K562 (cell line): ENCODE results near the gene ITGA3. TPM values are rescaled to one million over a fixed set of nuclear protein-coding genes. Genes with fewer than 3 reads are reported as not detected.

Experiments
- ATAC-seq: fragments of 200-7000 bp; cut with Tn5 transposase; 3 replicates; pipeline ENCODE4 v1.9.1; 2020; ENCODE audit warnings: moderate library complexity
- BruUV-seq: library from RNA; stranded (reverse); fragments of 400-500 nt; replicated peaks from 2 replicates; lab custom pipeline; 2021; lab: Mats Ljungman, UMichigan
- CTCF ChIA-PET: fragments of 300-600 bp; formaldehyde crosslinking; extraction: SDS; loops from one replicate; lab custom pipeline; 2021; ENCODE audit warnings: low intra/inter-chr PET ratio; lab: Yijun Ruan, JAX
- POLR2A ChIA-PET: fragments of 300-600, 350-650 bp; sonication (Branson Sonifier 250); formaldehyde crosslinking; extraction: SDS; loops from one replicate; lab custom pipeline; 2021; ENCODE audit warnings: antibody characterized with exemption, inconsistent platforms; lab: Yijun Ruan, JAX
- DNase-seq, 4 experiments: peaks; one replicate each; pipeline versions ENCODE4 v3.0.0 to v3.0.0-alpha.2; 2011 to 2018; ENCODE audit warnings: low spot score in 3 of 4, mixed read lengths in 3 of 4; ENCODE audit errors: extremely low read depth in 1 of 4
- FAIRE-seq: peaks from 2 replicates; lab custom pipeline; 2011; peaks lifted over from hg19 to GRCh38; lab: Jason Lieb, UNC
- H2AFZ ChIP-seq: 2 replicates; pipeline ENCODE4 v1.6.0; 2011; ENCODE audit warnings: low read depth, low read length, control low read depth, inconsistent platforms
- H3K27ac ChIP-seq: fragments of 200-600 bp; 3 replicates; pipeline ENCODE4 v1.8.0; 2011; ENCODE audit warnings: low read depth, mild to moderate bottlenecking, control low read depth, inconsistent platforms, low read length, moderate library complexity, mixed read lengths; ENCODE audit errors: extremely low read depth
- H3K27me3 ChIP-seq, 2 experiments: fragments of 300-600 bp in 1 of 2; 2 replicates in 1 of 2; 3 replicates in 1 of 2; pipeline versions ENCODE4 v1.6.0 to v1.8.0; 2011; ENCODE audit warnings: inconsistent platforms in 2 of 2, low read length in 2 of 2, mild to moderate bottlenecking in 1 of 2, mixed read lengths in 1 of 2, moderate library complexity in 1 of 2; ENCODE audit not compliant: control insufficient read depth in 2 of 2, insufficient read depth in 2 of 2
- H3K36me3 ChIP-seq: fragments of 300-600 bp; 3 replicates; pipeline ENCODE4 v1.8.0; 2011; ENCODE audit warnings: mild to moderate bottlenecking, low read length, inconsistent platforms; ENCODE audit not compliant: control insufficient read depth, insufficient read depth
- H3K4me1 ChIP-seq, 2 experiments: fragments of 200-600 bp in 1 of 2; replicated peaks in 1 of 2; 2 replicates in 1 of 2; 3 replicates in 1 of 2; pipeline versions ENCODE4 v1.5.1 to v1.8.0; 2011; ENCODE audit warnings: inconsistent platforms in 2 of 2, low read length in 2 of 2, mild to moderate bottlenecking in 1 of 2, mixed read lengths in 1 of 2, moderate library complexity in 1 of 2; ENCODE audit not compliant: control insufficient read depth in 2 of 2, insufficient read depth in 2 of 2
- H3K4me2 ChIP-seq: 2 replicates; pipeline ENCODE4 v1.6.1; 2011; ENCODE audit warnings: low read length, control low read depth, inconsistent platforms, mixed read lengths; ENCODE audit not compliant: insufficient read depth
- H3K4me3 ChIP-seq: fragments of 200-600 bp; sonication (generic), shearing (Covaris generic); 2 replicates; pipeline ENCODE4 v1.5.1; 2016; ENCODE audit warnings: control low read depth, inconsistent platforms
- H3K79me2 ChIP-seq: fragments of 200-600 bp; 3 replicates; pipeline ENCODE4 v1.8.0; 2011; ENCODE audit warnings: low read length, inconsistent platforms; ENCODE audit not compliant: control insufficient read depth, insufficient read depth
- H3K9ac ChIP-seq, 2 experiments: 2 replicates each; pipeline versions ENCODE4 v1.6.0 to v1.6.1; 2011; ENCODE audit warnings: low read depth in 2 of 2, low read length in 2 of 2, control low read depth in 1 of 2, inconsistent platforms in 1 of 2, mild to moderate bottlenecking in 1 of 2, mixed read lengths in 1 of 2; ENCODE audit not compliant: insufficient read depth in 1 of 2
- H3K9me1 ChIP-seq: one replicate; pipeline ENCODE4 v1.6.0; 2011; ENCODE audit warnings: inconsistent platforms, mild to moderate bottlenecking, low read length, moderate library complexity; ENCODE audit not compliant: control insufficient read depth, insufficient read depth
- H3K9me3 ChIP-seq: replicated peaks from 2 replicates; pipeline ENCODE4 v1.5.1; 2011; ENCODE audit warnings: low read depth, low read length, inconsistent platforms; ENCODE audit not compliant: control insufficient read depth, insufficient read depth
- H4K20me1 ChIP-seq: replicated peaks from 2 replicates; pipeline ENCODE4 v1.6.1; 2011; ENCODE audit warnings: low read length, inconsistent platforms, mixed read lengths; ENCODE audit not compliant: control insufficient read depth, insufficient read depth
- BRCA1 ChIP-seq, 2 experiments: fragments of 450-650 bp in 1 of 2; sonication (generic) in 1 of 2; formaldehyde crosslinking in 1 of 2; IDR thresholded peaks; 2 replicates each; pipeline versions ENCODE4 v1.5.0 to v1.6.1; 2017 to 2020; ENCODE audit warnings: mild to moderate bottlenecking in 1 of 2, missing genetic modification reagents in 1 of 2
- HDAC3 ChIP-seq: fragments of 450-650 bp; IDR thresholded peaks from 2 replicates; pipeline ENCODE4 v1.6.1; 2018; ENCODE audit warnings: borderline replicate concordance, mild to moderate bottlenecking, moderate library complexity; ENCODE audit not compliant: partially characterized antibody
- KDM1A ChIP-seq, 2 experiments: fragments of 450-650 bp; IDR thresholded peaks; 2 replicates each; pipeline ENCODE4 v1.6.1; 2016; ENCODE audit warnings: mild to moderate bottlenecking in 2 of 2
- KLF10 ChIP-seq: fragments of 250-450 bp; sonication (Bioruptor Pico); IDR thresholded peaks from 2 replicates; pipeline ENCODE4 v1.6.1; 2021; ENCODE audit warnings: matching md5 sums
- NFIX ChIP-seq: fragments of 250-450 bp; sonication (Bioruptor Pico); IDR thresholded peaks from 2 replicates; pipeline ENCODE4 v1.4.0; 2020; ENCODE audit warnings: low read depth, mild to moderate bottlenecking, moderate library complexity
- PTRF ChIP-seq: fragments of 450-650 bp; IDR thresholded peaks from 2 replicates; pipeline ENCODE4 v1.6.1; 2016; ENCODE audit warnings: mild to moderate bottlenecking, missing genetic modification characterization, missing compliant biosample characterization
- RBM17 ChIP-seq: fragments of 200-400 bp; formaldehyde crosslinking; IDR thresholded peaks from 2 replicates; pipeline ENCODE4 v1.6.1; 2017; ENCODE audit warnings: low read depth, mild to moderate bottlenecking, low read length, borderline replicate concordance
- ZFPM2 ChIP-seq: fragments of 250-450 bp; sonication (Bioruptor Pico); IDR thresholded peaks from 2 replicates; pipeline ENCODE4 v1.5.1; 2022; ENCODE audit warnings: mild to moderate bottlenecking
- ZNF717 ChIP-seq: fragments of 250-450 bp; sonication (Bioruptor Pico); IDR thresholded peaks from 2 replicates; pipeline ENCODE4 v1.5.0; 2021
- WGBS: fragments of 100-300 bp; shearing (Covaris generic); methylation state at CpG from one replicate; pipeline ENCODE4 v1.1.6; 2016; ENCODE audit warnings: low coverage, mixed read lengths; ENCODE audit not compliant: insufficient coverage; ENCODE audit errors: missing lambda C conversion rate; 5-methylcytosine and 5-hydroxymethylcytosine counted together
- in situ Hi-C: fragments of 300-500 bp; cut with MboI; formaldehyde crosslinking; loops from 4 replicates; pipeline ENCODE4 v1.15.0; 2018; ENCODE audit warnings: inconsistent platforms, mixed read lengths
- intact Hi-C: fragments of 100-400 bp; cut with micrococcal nuclease; formaldehyde crosslinking; loops from 2 replicates; pipeline ENCODE4 v1.14.2; 2022
- polyA plus RNA-seq, 8 experiments: library from polyadenylated mRNA; depleted of rRNA in 4 of 8; stranded (reverse) in 5 of 8; unstranded in 3 of 8; fragments of >200 nt; fragmentation: Nextera tagmentation in 2 of 8; fragmentation: Illumina TruSeq in 1 of 8; extraction: Ambion mirVana in 2 of 8; extraction: Trizol in 1 of 8; gene quantifications; 2 replicates each; pipeline versions ENCODE4 v1.2.1 to v1.2.3, GENCODE V29; 2011 to 2014; ENCODE audit warnings: inconsistent platforms in 1 of 8, missing spikeins in 1 of 8
- total RNA-seq, 7 experiments: library from RNA; depleted of rRNA in 6 of 7; stranded (reverse); fragments of >200 nt in 6 of 7; fragmentation: Illumina TruSeq in 2 of 7; extraction: Trizol in 2 of 7; gene quantifications; 2 replicates each; pipeline versions ENCODE4 v1.2.1 to v1.2.3, GENCODE V29; 2011 to 2021; ENCODE audit warnings: low replicate concordance in 1 of 7
- TF ChIP-seq, protein P1 (sequence below), 3 experiments: fragments of 200-800 bp in 1 of 3; fragments of 250-450 bp in 1 of 3; fragments of 450-650 bp in 1 of 3; sonication (Bioruptor Pico) in 1 of 3; sonication (Bioruptor generic) in 1 of 3; formaldehyde crosslinking in 1 of 3; IDR thresholded peaks; 2 replicates each; pipeline versions ENCODE4 v1.6.1 to v1.8.0; 2016 to 2022; ENCODE audit warnings: mild to moderate bottlenecking in 2 of 3, missing genetic modification characterization in 2 of 3, missing compliant biosample characterization in 1 of 3, moderate library complexity in 1 of 3
- TF ChIP-seq, protein P2 (sequence below): sonication (generic); formaldehyde crosslinking; IDR thresholded peaks from 2 replicates; pipeline ENCODE4 v1.8.1; 2023; ENCODE audit warnings: mild to moderate bottlenecking, missing genetic modification reagents
- TF ChIP-seq, protein P3 (sequence below): sonication (generic); formaldehyde crosslinking; IDR thresholded peaks from 2 replicates; pipeline ENCODE4 v1.8.1; 2022; ENCODE audit warnings: missing genetic modification reagents
- TF ChIP-seq, protein P4 (sequence below): sonication (generic); IDR thresholded peaks from 2 replicates; pipeline ENCODE4 v1.6.1; 2016

Gene ITGA3
- total and polyA plus RNA-seq, 9 of the 15 experiments (the other 6 are each of a cell fraction or from before 2014, with no cell fraction given), result 0.03 to 0.75 (median 0.14) TPM; not detected in 2

DNA sequence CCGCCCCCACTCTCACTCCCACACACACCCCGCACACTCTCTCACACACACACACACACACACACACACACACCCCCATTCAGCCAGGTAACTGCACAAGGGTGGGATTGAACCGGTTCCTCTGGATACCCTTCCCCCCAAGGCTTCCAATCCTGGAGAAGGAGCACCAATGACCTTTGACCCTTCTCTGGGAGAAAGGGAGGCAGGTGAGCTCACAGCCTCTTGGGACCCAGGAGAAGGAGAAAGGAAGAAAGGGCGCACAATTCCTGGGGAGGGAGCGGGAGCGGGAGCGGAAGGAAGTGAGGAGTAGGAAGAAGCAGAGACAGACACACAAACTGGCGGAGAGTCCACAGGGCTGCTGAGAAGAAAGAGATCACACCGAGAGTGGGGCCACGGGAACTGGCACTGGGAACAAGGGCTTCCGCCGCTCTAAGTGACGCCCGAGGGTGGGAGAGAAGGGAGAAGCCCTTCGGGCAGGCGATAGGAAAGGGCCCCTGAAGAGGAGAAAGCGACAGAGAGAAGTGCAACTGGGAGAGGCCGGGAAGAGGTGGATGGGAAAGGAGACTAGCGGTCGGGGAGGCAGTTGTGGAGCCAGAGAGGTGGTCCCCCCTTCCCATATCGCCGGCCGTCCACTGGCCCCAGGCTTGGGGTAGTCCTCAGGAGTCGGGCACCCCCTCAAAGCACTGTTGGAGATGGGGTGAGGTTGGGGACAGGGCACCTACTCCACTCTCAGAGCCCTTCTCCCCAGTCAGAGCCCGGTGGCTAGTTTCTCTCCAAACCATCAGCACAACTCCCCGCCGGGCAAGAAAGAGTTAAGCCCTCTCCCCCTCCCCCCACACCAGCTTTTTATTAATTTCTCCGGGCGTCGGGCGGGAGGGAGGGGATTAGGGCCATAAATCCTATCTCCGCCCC, 72.8 kb downstream of the ITGA3 start:
- WGBS, result 72% methylated on average over 19 of the region's 32 CpGs
- H3K4me2 ChIP-seq, result no peak overlapping the region
- DNase-seq (no peak), ATAC-seq (no peak), FAIRE-seq (no peak)
- peaks cover 8 to 21% of the 10 kb centered on the region in 2 experiments for H3K4me1 ChIP-seq
- POLR2A ChIA-PET, result no interaction called here
- H3K9me1 ChIP-seq, result no peaks in the 10 kb centered on the region
- no peaks in the 10 kb centered on the region for H3K79me2 ChIP-seq
- in situ Hi-C loops (no loop called here), intact Hi-C loops (no loop called here)
- H3K9me3 ChIP-seq, result peaks cover 4% of the 10 kb centered on the region; the same call in 1 of the 2 replicates
- BruUV-seq, result no TSS peak
- peaks cover 10% of the 10 kb centered on the region; the same call in 1 of the 2 replicates for H4K20me1 ChIP-seq
- no peaks in the 10 kb centered on the region for H3K36me3 ChIP-seq
- H3K27me3 ChIP-seq, result peaks cover 2 to 20% of the 10 kb centered on the region in 2 experiments; a peak in 3 of 5 replicates
- H3K9ac ChIP-seq, result no peak overlapping the region
- H3K27ac ChIP-seq, result no peak overlapping the region
- CTCF ChIA-PET, result no interaction called here
- no peak overlapping the region for H2AFZ ChIP-seq
- no peak overlapping the region for H3K4me3 ChIP-seq
- TF ChIP-seq, protein P1, sequence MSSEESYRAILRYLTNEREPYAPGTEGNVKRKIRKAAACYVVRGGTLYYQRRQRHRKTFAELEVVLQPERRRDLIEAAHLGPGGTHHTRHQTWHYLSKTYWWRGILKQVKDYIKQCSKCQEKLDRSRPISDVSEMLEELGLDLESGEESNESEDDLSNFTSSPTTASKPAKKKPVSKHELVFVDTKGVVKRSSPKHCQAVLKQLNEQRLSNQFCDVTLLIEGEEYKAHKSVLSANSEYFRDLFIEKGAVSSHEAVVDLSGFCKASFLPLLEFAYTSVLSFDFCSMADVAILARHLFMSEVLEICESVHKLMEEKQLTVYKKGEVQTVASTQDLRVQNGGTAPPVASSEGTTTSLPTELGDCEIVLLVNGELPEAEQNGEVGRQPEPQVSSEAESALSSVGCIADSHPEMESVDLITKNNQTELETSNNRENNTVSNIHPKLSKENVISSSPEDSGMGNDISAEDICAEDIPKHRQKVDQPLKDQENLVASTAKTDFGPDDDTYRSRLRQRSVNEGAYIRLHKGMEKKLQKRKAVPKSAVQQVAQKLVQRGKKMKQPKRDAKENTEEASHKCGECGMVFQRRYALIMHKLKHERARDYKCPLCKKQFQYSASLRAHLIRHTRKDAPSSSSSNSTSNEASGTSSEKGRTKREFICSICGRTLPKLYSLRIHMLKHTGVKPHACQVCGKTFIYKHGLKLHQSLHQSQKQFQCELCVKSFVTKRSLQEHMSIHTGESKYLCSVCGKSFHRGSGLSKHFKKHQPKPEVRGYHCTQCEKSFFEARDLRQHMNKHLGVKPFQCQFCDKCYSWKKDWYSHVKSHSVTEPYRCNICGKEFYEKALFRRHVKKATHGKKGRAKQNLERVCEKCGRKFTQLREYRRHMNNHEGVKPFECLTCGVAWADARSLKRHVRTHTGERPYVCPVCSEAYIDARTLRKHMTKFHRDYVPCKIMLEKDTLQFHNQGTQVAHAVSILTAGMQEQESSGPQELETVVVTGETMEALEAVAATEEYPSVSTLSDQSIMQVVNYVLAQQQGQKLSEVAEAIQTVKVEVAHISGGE (CRISPR knock-in tag; IDR thresholded peaks at IDR 0.05), result no peak
- TF ChIP-seq KLF10 (CRISPR knock-in tag) (no peak), BRCA1 (IDR thresholded peaks at IDR 0.05) (no peak), BRCA1 (CRISPR knock-in tag; IDR thresholded peaks at IDR 0.05) (no peak), NFIX (CRISPR knock-in tag) (no peak), RBM17 (no peak), ZFPM2 (no peak), ZNF717 (CRISPR knock-in tag) (no peak), KDM1A (IDR thresholded peaks at IDR 0.05) (peak in 1 of 2 experiments; percentile 32; a peak in 1 of 4 replicates), PTRF (tag) (no peak), HDAC3 (no peak)
- TF ChIP-seq, protein P2, sequence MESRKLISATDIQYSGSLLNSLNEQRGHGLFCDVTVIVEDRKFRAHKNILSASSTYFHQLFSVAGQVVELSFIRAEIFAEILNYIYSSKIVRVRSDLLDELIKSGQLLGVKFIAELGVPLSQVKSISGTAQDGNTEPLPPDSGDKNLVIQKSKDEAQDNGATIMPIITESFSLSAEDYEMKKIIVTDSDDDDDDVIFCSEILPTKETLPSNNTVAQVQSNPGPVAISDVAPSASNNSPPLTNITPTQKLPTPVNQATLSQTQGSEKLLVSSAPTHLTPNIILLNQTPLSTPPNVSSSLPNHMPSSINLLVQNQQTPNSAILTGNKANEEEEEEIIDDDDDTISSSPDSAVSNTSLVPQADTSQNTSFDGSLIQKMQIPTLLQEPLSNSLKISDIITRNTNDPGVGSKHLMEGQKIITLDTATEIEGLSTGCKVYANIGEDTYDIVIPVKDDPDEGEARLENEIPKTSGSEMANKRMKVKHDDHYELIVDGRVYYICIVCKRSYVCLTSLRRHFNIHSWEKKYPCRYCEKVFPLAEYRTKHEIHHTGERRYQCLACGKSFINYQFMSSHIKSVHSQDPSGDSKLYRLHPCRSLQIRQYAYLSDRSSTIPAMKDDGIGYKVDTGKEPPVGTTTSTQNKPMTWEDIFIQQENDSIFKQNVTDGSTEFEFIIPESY (CRISPR knock-in tag), result peak; percentile 59; the same call in 1 of the 2 replicates
- TF ChIP-seq, protein P3, sequence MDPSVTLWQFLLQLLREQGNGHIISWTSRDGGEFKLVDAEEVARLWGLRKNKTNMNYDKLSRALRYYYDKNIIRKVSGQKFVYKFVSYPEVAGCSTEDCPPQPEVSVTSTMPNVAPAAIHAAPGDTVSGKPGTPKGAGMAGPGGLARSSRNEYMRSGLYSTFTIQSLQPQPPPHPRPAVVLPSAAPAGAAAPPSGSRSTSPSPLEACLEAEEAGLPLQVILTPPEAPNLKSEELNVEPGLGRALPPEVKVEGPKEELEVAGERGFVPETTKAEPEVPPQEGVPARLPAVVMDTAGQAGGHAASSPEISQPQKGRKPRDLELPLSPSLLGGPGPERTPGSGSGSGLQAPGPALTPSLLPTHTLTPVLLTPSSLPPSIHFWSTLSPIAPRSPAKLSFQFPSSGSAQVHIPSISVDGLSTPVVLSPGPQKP (CRISPR knock-in tag), result no peak
- TF ChIP-seq, protein P4, sequence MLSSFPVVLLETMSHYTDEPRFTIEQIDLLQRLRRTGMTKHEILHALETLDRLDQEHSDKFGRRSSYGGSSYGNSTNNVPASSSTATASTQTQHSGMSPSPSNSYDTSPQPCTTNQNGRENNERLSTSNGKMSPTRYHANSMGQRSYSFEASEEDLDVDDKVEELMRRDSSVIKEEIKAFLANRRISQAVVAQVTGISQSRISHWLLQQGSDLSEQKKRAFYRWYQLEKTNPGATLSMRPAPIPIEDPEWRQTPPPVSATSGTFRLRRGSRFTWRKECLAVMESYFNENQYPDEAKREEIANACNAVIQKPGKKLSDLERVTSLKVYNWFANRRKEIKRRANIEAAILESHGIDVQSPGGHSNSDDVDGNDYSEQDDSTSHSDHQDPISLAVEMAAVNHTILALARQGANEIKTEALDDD, result no peak
